HG03159 (cell line): ENCODE measurements around the gene ADAT3.

ENCODE experiments used
- ATAC-seq: cut with Tn5 transposase; IDR thresholded peaks from one replicate; pipeline ENCODE4 v1.9.1; 2021; ENCODE audit warnings: mild to moderate bottlenecking, moderate library complexity; ENCODE audit not compliant: unreplicated experiment

Gene ADAT3

GRCh38 chr19:1955171-1956121, 50.2 kb downstream of the ADAT3 start:
- ATAC-seq = no peak

- no peak for ATAC-seq
These were observed 50.9 kb downstream of the ADAT3 start for GRCh38 chr19:1956122-1956494.

- no peak for ATAC-seq
These were observed 51.8 kb downstream of the ADAT3 start for GRCh38 chr19:1956868-1957492.

- no peak for ATAC-seq
These were observed 52.5 kb downstream of the ADAT3 start for GRCh38 chr19:1957562-1958248.

GRCh38 chr19:1959928-1960589, 54.9 kb downstream of the ADAT3 start:
- no peak for ATAC-seq

GRCh38 chr19:1961000-1961883, 56.0 kb downstream of the ADAT3 start:
- no peak for ATAC-seq

GRCh38 chr19:1962674-1963073, 57.5 kb downstream of the ADAT3 start:
- no peak for ATAC-seq
